GM12878 (cell line): ENCODE data around the gene PI4K2A.

ENCODE experiments used
- ATF3 ChIP-seq: IDR thresholded peaks from 2 replicates; pipeline ENCODE4 v1.6.1; 2011; ENCODE audit warnings: low read depth, mild to moderate bottlenecking, low read length, moderate library complexity, borderline replicate concordance; ENCODE audit errors: extremely low read depth
- EZH2 ChIP-seq: IDR thresholded peaks from 2 replicates; pipeline ENCODE4 v1.6.1; 2012; ENCODE audit warnings: low read depth, mild to moderate bottlenecking, control low read depth, inconsistent platforms, low read length, borderline replicate concordance; ENCODE audit not compliant: control insufficient read depth
- FOS ChIP-seq: IDR thresholded peaks from 3 replicates; pipeline ENCODE4 v1.6.1; 2011; ENCODE audit warnings: borderline replicate concordance; ENCODE audit not compliant: insufficient read length; ENCODE audit errors: extremely low read depth
- POLR2A ChIP-seq: IDR thresholded peaks from 2 replicates; pipeline ENCODE4 v1.6.1; 2011; ENCODE audit warnings: low read depth, mild to moderate bottlenecking, low read length
- POLR2AphosphoS5 ChIP-seq: IDR thresholded peaks from 2 replicates; pipeline ENCODE4 v1.6.1; 2011; ENCODE audit warnings: mild to moderate bottlenecking, low read length, inconsistent platforms
- REST ChIP-seq: IDR thresholded peaks from 2 replicates; pipeline ENCODE4 v1.6.1; 2012; ENCODE audit warnings: mild to moderate bottlenecking, low read depth, low read length
- TF ChIP-seq, protein P1 (sequence below): IDR thresholded peaks from 2 replicates; pipeline ENCODE4 v1.6.1; 2011; ENCODE audit warnings: borderline replicate concordance, low read depth, mild to moderate bottlenecking, moderate library complexity, low read length; ENCODE audit not compliant: insufficient read depth, poor library complexity, severe bottlenecking
- TF ChIP-seq, protein P2 (sequence below): IDR thresholded peaks from 2 replicates; pipeline ENCODE4 v1.6.1; 2012; ENCODE audit warnings: low read depth, low read length, improper control_type of control experiment
- TF ChIP-seq, protein P3 (sequence below), 3 experiments: IDR thresholded peaks in 2 of 3; conservative IDR thresholded peaks in 1 of 3; 2 replicates each; pipeline ENCODE4 v1.5.1; 2011; ENCODE audit warnings: low read depth in 3 of 3, low read length in 3 of 3, mild to moderate bottlenecking in 3 of 3, control low read depth in 2 of 3, moderate library complexity in 2 of 3, inconsistent platforms in 1 of 3, mixed read lengths in 1 of 3; ENCODE audit not compliant: control insufficient read depth in 2 of 3, insufficient read depth in 1 of 3; ENCODE audit errors: extremely low read depth in 1 of 3

DNA sequence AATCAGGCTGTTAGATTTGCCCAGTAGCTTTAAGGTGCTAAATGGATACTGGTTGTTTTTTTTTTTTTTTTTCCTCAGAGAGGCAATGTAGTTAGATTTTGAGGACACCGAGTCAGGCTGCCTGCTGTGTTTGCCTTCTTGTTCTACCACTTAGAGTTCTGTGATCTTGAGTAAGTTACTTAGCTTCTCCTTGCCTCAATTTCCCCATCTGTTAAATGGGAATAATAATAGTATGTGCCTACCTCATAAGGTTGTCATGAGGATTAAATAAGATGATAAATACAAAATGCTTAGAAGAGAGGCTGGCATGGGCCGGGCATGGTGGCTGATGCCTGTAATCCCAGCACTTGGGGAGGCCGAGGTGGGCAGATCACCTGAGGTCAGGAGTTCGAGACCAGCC lies 21.7 kb upstream of the PI4K2A start:
- TF ChIP-seq, protein P1, sequence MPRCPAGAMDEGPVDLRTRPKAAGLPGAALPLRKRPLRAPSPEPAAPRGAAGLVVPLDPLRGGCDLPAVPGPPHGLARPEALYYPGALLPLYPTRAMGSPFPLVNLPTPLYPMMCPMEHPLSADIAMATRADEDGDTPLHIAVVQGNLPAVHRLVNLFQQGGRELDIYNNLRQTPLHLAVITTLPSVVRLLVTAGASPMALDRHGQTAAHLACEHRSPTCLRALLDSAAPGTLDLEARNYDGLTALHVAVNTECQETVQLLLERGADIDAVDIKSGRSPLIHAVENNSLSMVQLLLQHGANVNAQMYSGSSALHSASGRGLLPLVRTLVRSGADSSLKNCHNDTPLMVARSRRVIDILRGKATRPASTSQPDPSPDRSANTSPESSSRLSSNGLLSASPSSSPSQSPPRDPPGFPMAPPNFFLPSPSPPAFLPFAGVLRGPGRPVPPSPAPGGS = no peak
- TF ChIP-seq, protein P2, sequence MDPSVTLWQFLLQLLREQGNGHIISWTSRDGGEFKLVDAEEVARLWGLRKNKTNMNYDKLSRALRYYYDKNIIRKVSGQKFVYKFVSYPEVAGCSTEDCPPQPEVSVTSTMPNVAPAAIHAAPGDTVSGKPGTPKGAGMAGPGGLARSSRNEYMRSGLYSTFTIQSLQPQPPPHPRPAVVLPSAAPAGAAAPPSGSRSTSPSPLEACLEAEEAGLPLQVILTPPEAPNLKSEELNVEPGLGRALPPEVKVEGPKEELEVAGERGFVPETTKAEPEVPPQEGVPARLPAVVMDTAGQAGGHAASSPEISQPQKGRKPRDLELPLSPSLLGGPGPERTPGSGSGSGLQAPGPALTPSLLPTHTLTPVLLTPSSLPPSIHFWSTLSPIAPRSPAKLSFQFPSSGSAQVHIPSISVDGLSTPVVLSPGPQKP = no peak
- TF ChIP-seq, protein P3, sequence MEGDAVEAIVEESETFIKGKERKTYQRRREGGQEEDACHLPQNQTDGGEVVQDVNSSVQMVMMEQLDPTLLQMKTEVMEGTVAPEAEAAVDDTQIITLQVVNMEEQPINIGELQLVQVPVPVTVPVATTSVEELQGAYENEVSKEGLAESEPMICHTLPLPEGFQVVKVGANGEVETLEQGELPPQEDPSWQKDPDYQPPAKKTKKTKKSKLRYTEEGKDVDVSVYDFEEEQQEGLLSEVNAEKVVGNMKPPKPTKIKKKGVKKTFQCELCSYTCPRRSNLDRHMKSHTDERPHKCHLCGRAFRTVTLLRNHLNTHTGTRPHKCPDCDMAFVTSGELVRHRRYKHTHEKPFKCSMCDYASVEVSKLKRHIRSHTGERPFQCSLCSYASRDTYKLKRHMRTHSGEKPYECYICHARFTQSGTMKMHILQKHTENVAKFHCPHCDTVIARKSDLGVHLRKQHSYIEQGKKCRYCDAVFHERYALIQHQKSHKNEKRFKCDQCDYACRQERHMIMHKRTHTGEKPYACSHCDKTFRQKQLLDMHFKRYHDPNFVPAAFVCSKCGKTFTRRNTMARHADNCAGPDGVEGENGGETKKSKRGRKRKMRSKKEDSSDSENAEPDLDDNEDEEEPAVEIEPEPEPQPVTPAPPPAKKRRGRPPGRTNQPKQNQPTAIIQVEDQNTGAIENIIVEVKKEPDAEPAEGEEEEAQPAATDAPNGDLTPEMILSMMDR (IDR thresholded peaks at IDR 0.05 in 2 of 3, conservative IDR thresholded peaks at IDR 0.05 in 1 of 3; ENCODE audit: control insufficient read depth in 2 of 3, extremely low read depth in 1 of 3, insufficient read depth in 1 of 3, low read depth in 3 of 3, low read length in 3 of 3) = no peak
- TF ChIP-seq ATF3 (no peak), FOS (no peak), EZH2 (no peak), POLR2AphosphoS5 (no peak), REST (no peak), POLR2A (no peak)
